Bladder microvascular endothelial cell (primary cell): ENCODE results near the gene B4GALT5. TPM values are rescaled to one million over a fixed set of nuclear protein-coding genes. Genes with fewer than 3 reads are reported as not detected.

ENCODE experiments used
- total RNA-seq: library from RNA; depleted of rRNA; stranded (reverse); fragments of >200 nt; gene quantifications from 2 replicates; pipeline ENCODE4 v1.2.3, GENCODE V29; 2014

B4GALT5 gene, protein sequence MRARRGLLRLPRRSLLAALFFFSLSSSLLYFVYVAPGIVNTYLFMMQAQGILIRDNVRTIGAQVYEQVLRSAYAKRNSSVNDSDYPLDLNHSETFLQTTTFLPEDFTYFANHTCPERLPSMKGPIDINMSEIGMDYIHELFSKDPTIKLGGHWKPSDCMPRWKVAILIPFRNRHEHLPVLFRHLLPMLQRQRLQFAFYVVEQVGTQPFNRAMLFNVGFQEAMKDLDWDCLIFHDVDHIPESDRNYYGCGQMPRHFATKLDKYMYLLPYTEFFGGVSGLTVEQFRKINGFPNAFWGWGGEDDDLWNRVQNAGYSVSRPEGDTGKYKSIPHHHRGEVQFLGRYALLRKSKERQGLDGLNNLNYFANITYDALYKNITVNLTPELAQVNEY
- total RNA-seq = 32.1 and 82.2 TPM in 2 replicates

DNA sequence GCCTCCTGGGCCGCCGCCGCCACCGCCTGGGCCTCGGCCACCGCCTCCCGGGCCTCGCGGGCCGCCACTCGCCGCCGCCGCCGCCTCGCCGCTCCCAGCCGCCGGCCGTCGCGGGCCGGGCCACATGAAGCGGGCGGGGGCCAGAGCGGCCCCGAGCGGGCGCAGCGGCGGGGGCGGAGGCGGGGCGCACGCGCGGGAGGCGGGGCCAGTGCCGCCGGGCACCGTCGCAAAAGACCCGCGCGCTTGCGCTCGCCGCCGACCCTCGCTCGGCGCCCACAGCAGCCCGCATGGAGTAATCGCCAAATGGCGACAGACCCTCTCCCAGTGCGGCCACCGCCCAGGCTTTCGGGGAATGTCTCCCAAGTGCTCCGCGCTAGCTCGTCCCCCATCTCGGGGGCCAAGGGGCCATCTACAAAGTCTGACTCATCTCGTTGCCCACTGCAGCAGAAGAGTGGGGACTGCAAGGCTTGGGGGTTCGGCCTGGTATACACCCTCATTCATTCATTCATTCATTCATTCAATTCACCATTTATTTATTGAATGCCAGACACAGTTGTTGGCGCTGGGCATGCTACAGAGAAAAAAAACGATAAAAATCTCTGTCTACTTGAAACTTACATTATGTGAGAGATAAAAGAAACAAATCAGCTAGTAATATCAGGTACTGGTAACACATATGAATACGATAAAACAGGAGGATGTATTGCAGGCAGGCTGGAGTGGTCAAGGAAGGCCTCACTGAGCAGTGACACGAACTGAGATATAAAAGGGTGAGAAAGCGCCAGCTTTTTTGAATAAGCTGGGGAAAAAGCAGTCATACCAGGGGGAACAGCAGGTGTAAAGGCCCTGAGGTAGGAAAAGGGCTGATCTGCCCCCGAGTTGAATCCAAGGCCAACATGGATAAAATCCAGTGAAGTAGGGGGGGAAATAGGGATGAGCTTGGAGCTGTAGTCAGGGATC, at the start of gene B4GALT5:
Gene B4GALT5, minus strand, starts transcription at position 126 of the 960 bp plus-strand sequence. CDS start 188 bp downstream, outside the sequence.

Other genes with a start within 250 kb of the B4GALT5 start
- gene KCNB1, start 231.2 kb downstream of the B4GALT5 start, total RNA-seq = under 0.01 TPM in 1 of 2 replicates, not detected in the other
- gene PTGIS, start 145.7 kb downstream of the B4GALT5 start, total RNA-seq = 0.49 and 1.3 TPM in 2 replicates
- 3.7 and 12.6 TPM in 2 replicates for gene SLC9A8, start 99.0 kb upstream of the B4GALT5 start, total RNA-seq
- 0.65 and 2.2 TPM in 2 replicates for gene SPATA2, start 201.7 kb upstream of the B4GALT5 start, total RNA-seq
- 25.1 and 46.3 TPM in 2 replicates for gene RNF114, start 222.5 kb upstream of the B4GALT5 start, total RNA-seq